Sciatic nerve (tissue), 2 donors: ENCODE results near the gene CACNA1C. TPM values are rescaled to one million over a fixed set of nuclear protein-coding genes. Genes with fewer than 3 reads are reported as not detected.

Experiments
- ATAC-seq: fragments of 200-7000 bp; cut with Tn5 transposase; one replicate; pipeline ENCODE4 v1.9.1; 2020; ENCODE audit warnings: mild to moderate bottlenecking, moderate library complexity
- DNase-seq: peaks from one replicate; pipeline ENCODE4 v3.0.0-alpha.2; 2020; ENCODE audit warnings: low spot score
- intact Hi-C: fragments of 100-400 bp; cut with DNase I; formaldehyde crosslinking; loops from one replicate; pipeline ENCODE4 v1.14.2; 2022
- total RNA-seq: library from RNA; stranded (reverse); fragmentation: NEBNext Ultra II Directional; extraction: Animal tissue kit (Norgen Biotek cat#: 25700); gene quantifications from one replicate; pipeline ENCODE4 v1.2.1, GENCODE V29; 2021
- donor health status: DM: no; HTN: no; CAD: no.
- donor health status: DM: no; HTN: no; CAD: no.

CACNA1C gene
- total RNA-seq, 1 donor from 2014 or later, result 9.0 TPM

DNA sequence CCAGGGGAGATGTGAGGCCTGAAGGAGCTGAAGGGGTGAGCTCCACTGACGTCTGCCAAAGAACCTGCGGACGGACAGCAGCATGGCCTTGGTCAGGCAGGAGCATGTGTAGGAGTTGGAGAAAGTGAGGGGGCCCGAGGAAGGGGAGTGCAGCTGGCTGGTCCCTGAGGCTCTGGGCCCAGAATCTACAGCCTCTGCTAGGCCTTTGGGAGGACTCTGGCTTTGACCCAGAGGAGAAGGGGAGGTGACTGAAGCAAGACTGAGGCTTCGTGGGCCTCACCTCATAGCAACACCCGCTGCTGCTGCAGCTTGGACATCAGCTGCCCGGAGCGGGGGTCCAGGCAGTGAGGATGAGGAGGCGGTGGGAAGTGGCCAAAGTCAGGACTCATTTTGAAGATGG is 525.4 kb downstream of the CACNA1C start:
- ATAC-seq, result no peak
- intact Hi-C loops, result no loop called here
- no peak for DNase-seq

DNA sequence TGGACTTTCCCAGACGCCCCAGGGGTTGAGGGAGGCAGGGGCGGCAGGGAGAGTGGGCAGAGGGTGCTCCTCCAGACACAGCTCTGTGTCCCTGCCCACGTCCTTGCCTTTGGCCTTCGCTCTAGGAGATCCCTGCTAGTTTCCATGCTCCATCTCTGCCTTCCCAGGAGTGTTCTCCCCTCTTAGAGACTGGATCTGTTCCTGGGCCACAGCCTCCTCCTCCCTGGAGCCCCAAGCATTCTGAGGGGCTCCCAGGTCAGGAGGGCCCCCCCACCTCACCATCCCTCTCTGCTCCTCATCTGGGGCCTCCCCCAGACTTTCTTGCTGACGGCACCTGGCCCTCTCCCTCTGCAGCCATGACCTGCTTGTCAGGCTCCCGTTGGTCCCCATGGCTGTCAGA is 526.0 kb downstream of the CACNA1C start:
- ATAC-seq, result no peak
- intact Hi-C loops, result no loop called here
- no peak for DNase-seq

DNA sequence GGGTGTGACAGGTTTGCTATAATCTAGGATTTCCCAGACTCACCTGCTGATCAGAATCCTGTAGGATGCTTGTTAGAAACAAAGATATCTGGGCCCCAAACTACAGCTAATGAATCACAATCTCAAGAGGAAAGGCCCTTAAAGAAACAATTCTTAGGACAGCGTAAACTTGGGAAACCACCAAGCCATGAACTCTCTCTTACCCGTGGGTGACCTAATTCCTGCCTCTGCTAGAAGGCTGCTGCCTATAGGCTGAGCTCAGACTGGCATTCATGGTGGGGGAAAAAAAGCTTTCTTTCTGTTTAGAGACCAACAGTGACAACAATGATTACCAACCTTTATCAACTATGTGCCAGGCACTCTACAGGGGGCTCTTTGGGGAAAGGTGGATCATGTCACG is 528.0 kb downstream of the CACNA1C start:
- intact Hi-C loops, result loop anchor here (10.0 kb wide), 1 partner anchor 526 kb away; the partner anchor contains the start of gene CACNA1C
- ATAC-seq (no peak), DNase-seq (no peak)

DNA sequence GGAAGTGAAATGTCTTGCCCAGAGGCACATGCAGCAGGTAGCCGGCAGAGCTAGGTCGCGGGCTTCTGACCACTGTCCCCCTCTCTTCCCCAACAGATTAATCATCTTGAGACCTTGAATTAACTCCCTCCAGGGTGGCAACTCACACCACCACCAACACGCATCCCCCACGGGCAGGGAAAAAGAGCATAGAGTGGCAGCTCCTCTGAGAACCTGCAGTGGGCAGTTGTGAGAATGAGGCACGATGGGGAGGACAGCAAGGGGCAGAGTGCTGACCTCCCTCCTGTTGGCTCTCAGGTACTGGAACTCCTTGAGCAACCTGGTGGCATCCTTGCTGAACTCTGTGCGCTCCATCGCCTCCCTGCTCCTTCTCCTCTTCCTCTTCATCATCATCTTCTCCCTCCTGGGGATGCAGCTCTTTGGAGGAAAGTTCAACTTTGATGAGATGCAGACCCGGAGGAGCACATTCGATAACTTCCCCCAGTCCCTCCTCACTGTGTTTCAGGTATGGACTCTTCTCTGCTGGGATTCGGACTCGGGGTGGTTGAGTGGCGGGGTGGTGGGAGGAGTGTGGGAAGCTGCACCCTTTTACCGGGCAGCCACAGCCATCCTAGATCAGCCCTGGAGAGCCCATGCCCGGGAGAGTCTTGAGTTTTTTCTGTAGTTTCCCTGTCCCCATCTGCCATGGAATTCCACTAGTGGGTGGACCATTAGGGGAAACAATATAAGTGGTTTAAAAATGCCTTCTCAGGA is 528.7 kb downstream of the CACNA1C start:
- DNase-seq, result no peak
- no peak for ATAC-seq
- intact Hi-C loops, result loop anchor here (10.0 kb wide), 1 partner anchor 527 kb away; the partner anchor contains the start of gene CACNA1C

DNA sequence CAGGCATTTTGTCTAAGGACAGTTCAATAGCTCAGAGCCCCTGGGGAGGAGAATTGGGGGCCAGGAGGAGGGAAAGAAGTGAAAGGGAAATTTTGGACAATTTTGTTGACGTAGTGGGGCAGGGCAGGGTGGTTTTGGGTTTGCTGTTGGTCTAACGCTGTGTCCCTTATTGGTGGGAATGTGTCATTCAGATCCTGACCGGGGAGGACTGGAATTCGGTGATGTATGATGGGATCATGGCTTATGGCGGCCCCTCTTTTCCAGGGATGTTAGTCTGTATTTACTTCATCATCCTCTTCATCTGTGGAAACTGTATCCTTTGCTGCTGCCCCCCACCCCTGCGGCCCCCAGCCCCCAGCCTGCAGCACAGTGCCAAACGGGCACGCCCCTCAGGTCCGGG is 529.8 kb downstream of the CACNA1C start:
- ATAC-seq (peak; percentile 8), DNase-seq (no peak)
- intact Hi-C loops, result loop anchor here (10.0 kb wide), 1 partner anchor 528 kb away; the partner anchor contains the start of gene CACNA1C

DNA sequence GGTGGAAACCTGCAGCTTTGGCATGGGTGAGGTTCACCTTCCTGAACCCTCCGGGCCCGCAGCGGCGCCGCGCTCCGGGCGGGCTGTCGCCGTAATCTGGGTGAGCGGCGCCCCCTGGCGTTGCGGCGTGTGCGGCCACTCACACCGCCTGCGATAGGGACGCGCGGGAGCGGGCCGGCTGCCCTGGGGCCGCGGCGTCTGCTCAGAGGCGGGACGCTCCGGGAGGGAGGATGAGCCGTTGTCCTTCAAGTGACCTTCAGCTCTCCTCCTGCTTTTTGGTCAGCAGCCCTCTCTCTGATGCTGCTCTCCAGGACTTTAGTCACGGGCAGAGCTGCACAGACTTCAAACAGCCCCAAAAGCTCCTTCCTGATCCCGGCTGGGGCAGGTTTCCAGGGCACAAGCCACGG is 530.3 kb downstream of the CACNA1C start:
- DNase-seq, result peak; percentile 84

DNA sequence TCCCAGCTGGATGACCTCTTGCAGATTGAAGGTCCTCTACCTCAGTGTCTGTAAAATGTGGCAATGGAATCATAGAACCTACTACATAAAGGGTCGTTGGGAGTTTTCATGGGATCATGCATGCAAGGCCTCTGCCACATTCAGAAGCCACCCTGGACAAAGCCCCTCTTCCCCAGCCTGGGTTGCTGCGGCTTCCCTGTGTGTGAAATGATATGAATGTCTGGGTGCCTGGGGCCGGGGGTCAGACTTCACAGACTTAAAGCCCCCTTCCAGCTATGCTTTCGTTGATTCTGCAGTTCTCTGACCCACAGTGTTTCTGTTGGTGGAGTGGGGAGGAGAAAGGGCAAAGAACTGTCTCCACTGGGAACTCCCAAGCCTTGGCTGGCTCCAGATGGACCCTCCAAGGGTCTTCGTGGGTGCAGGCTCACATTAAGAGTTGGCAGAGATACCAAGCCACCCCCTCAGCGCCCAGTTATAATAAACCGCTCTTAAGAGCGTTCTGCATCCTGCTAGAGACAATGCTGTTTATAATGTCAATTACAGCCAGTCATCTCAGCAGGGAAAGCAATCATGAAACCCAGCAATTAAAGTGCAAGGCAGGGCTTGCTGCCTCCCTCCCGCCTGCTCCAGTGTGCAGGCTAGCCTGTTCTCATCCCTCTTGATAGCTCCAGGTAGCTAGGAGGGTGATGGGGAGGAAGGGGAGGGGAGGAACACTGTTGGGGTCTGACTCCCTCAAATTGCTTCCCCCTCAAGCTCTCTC is 531.0 kb downstream of the CACNA1C start:
- intact Hi-C loops, result loop anchor here (10.0 kb wide), 1 partner anchor 529 kb away; the partner anchor contains the start of gene CACNA1C
- ATAC-seq, result no peak
- no peak for DNase-seq

More for the DNA sequence above, 530.3 kb downstream of the CACNA1C start:
- peak; percentile 90 for ATAC-seq
- intact Hi-C loops, result loop anchor here (10.0 kb wide), 1 partner anchor 528 kb away; the partner anchor contains the start of gene CACNA1C

DNA sequence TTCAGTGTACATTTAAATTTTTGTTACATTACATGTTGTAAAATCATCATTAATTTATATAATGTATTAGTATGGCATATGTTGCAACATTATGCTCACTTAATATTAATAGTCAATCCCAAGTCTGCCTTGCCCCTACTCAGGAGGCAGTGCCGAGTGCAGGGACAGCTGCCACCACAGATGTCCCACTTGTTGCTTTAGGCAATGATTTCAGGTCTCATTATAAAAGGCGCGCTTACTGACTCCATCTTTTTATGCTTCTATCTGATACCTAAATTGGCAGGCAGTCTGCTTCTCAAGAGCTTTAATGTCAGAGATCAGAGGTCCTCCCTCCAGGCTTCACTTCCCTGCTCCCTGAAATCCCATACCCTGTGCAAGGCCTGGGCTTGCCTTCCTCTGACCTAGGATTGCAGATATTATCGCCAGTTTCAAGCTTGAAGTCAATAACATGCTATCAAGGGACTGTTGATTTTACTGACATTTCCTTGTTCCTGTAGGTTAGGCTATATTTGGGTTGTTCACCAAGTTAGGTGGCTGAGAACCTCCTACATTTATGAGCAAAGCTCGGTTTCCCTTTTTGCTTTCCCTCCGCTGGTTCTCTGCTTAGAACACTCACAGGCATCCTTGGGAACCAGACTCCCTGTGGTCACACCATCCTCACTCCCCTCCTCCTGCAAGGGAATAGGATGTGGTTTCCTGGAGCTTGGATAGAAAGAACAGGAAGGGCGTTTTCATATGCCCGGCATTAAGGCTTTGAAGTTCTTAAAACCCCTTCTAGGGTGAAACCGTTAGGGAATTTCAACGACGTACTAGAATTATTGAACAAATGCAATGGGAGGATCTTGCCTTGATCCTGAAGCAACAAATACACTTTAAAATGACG is 533.6 kb downstream of the CACNA1C start:
- intact Hi-C loops, result loop anchor here (10.0 kb wide), 1 partner anchor 532 kb away; the partner anchor contains the start of gene CACNA1C
- no peak for ATAC-seq
- DNase-seq, result no peak

DNA sequence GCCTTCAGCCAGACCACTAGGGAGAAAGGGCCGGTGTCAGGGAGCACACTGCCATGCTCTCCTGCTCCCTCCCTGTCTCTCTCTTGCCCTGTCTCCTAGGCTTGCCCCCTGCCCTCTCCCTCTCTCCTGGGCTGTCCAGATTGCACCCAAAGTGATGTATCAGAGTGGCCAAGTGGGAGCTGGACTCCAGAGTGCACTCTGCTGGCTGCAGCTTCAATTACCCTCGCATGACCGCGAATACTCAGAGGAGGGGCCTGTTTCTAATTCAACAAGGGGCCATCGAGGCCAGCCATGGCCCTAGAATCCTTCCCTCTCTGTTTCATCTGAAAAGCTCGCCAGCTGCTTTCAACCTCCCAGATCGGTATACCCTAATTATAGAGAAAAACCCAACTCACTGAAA is 535.6 kb downstream of the CACNA1C start:
- no peak for DNase-seq
- intact Hi-C loops, result loop anchor here (10.0 kb wide), 1 partner anchor 534 kb away; the partner anchor contains the start of gene CACNA1C
- ATAC-seq, result no peak

DNA sequence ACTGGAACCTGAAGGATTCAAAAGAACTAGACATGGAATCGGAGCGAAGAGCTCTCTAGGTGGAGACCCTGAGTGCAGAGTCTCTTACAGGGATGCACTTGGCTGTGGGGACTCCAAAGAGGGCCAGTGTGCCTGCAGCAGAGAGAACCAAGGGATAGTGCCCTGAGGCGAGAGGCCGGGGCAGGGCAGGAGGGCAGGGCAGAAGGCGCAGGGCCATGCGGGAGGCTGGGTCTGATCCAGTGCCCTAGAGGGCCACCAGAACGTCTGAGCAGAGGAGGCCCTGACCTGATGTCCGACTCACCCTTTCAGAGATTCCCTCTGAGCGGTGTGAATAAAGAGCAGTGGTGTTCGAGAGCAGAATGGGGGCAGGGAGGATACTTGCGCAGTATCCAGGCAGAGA is 536.6 kb downstream of the CACNA1C start:
- intact Hi-C loops, result loop anchor here (10.0 kb wide), 1 partner anchor 535 kb away; the partner anchor contains the start of gene CACNA1C
- ATAC-seq (no peak), DNase-seq (no peak)

DNA sequence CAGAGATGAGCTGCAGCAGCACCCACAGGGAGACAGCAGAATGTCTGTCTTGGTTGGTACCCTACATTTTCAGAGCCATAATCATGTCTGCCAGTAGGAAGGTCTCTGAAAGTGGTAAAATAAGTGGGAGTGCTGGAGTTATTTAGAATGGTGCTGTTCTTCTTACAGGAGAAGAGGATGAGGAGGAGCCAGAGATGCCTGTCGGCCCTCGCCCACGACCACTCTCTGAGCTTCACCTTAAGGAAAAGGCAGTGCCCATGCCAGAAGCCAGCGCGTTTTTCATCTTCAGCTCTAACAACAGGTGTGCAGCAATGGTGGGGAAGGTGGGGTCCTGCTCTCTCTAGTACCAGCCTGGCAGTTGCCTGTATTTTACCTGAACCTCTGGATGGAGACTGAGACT is 540.3 kb downstream of the CACNA1C start:
- intact Hi-C loops, result loop anchor here (10.0 kb wide), 1 partner anchor 788 kb away; no protein-coding TSS in a partner anchor
- no peak for ATAC-seq
- DNase-seq, result no peak

DNA sequence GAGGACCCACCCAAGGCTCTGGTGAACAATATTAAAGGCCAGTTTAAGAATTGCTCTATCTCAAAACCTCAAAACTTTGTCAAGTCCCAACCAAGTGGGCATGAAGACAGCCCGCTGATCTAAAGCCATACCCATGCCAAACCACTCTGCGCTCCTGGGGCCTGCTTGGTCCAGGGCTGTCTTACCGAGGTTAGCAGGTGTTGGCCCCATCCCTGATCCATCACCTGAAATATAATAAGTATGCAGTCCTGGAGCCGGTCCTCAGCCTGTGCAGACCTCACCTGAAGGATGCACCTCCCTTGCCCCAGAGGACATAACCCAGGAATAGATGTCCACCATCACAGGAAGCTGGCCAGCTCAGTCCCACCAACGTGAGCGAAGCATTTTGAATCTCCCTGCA is 543.7 kb downstream of the CACNA1C start:
- no peak for DNase-seq
- intact Hi-C loops, result loop anchor here (10.0 kb wide), 1 partner anchor 792 kb away; no protein-coding TSS in a partner anchor
- ATAC-seq, result no peak

DNA sequence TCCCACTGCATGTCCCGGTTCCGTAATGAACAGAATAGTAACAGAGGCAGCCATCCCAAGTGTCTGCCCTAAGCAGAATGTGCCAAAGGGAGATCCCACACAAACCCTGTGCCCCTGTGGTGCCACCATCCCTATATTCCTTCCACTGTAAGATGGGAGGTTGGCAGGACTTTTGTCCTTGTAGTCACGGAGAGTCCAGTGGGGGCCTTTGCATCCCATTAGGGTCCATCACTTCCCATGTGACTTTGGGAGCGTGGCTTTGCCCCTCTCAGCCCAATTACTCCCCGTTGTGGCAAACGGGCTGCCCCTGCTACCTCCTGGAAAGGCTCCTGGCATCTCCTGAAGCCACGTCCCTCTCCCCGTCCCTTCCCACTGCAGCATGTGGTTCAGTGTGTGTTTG is 552.5 kb downstream of the CACNA1C start:
- ATAC-seq (no peak), DNase-seq (no peak)
- intact Hi-C loops, result no loop called here

DNA sequence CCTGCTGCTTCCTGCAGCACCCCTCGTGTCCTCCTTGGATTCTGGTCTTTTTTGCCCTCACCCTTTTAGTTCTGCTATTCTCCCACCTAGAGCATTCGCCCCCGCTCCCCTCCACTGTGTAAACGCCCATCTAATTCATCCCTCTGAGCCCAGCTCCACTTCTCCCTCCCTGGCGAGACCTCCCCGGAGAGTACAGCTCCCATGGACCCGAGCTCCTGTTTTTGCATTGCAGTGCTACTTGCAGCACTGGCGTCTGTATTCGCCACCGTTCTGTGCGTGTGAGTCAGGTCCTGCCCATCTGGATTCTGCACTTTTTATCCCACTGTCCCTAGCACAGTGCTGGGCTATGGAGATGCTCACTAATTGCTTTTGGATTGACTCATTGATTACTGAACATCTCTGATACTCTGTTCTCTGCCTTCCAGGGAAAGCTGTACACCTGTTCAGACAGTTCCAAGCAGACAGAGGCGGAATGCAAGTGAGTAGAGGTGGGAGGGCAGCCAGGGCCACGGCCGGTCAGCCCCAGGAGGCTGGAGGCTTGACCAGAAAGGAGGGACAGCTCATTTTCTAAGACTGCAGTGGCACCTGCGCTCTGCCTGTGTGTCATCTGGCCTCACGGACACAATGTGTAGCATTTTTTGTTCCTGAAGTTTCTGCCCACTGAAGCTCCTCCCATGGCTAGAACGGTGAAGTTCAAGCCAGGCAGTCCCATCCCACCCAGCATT is 553.6 kb downstream of the CACNA1C start:
- ATAC-seq, result no peak
- intact Hi-C loops, result no loop called here

DNA sequence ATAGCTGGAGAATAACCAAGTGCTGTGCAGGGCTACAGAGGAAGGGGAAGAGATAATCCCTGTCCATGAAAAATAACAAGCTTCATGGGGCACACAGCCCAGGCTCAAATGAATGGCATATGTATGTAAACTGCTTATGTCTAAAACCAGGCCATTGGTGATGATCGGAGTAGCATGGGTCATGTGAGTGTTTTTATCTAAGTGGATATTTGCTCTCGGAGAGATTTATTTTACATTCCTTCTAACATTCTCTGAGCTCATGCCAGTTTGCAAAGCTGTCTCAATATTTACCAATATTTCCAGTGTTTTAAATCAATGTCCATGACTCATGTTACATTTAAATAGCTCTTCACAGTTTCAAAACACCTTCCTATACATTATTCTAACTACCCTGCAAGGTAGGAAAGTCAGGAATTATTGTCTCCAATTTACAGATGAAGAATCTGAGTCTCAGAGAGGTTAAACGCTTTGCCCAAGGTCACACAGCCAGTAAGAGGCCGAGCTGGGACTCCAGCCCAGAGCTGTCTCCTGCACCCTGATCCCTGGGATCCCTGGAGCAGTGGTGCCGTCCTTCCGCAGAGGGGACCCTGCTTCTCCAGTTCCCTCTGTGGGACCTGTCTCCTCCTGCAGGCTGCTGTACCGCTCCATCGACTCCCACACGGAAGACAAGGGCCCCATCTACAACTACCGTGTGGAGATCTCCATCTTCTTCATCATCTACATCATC is 555.3 kb downstream of the CACNA1C start:
- DNase-seq (no peak), ATAC-seq (no peak)
- intact Hi-C loops, result no loop called here

More for the DNA sequence above, 553.6 kb downstream of the CACNA1C start:
- no peak for DNase-seq

DNA sequence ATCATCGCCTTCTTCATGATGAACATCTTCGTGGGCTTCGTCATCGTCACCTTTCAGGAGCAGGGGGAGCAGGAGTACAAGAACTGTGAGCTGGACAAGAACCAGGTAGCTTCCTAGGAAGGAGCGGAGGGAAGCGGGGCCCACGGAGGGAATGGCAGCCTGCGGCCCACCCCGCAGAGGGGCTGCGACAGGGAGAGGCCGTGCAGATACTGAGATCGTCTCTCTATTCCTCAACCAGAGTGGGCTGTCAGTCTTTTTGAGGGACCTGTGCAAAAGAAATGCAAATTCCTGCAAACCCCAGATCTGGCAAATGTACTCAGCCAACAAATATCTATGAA is 555.8 kb downstream of the CACNA1C start:
- ATAC-seq (no peak), DNase-seq (no peak)
- intact Hi-C loops, result no loop called here

DNA sequence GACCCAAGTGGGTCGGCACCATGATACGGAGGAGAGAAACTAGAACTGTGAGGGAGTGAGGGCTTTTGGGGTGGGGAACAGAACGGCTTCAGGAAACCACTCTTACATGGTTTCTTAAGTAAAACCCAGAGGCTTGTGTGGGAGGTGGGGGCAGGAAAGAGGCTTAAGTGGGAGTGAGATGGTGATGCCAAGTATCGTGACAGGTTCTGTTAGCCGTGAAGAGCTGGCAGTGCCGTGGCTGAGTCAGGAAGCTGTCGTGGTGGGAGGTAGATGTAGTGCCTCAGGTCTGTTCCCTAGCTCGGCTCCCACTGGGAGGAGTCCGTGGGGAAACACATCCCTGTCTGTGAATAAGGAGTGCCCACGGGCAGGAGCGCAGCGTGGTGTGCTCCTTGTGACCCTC is 556.2 kb downstream of the CACNA1C start:
- ATAC-seq, result no peak
- no peak for DNase-seq
- intact Hi-C loops, result no loop called here

DNA sequence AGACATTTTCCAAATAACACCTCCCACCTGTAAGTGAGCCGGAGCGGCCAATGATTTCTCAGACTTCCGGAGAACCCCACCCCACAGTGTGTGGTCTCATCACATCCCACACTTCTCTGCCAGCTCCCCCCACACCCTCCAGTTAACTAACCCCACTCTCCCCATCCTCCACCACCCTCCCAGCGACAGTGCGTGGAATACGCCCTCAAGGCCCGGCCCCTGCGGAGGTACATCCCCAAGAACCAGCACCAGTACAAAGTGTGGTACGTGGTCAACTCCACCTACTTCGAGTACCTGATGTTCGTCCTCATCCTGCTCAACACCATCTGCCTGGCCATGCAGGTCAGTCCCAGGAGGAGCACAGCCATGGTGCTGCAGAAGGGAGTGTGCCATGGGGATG is 557.6 kb downstream of the CACNA1C start:
- ATAC-seq, result no peak
- intact Hi-C loops, result no loop called here
- no peak for DNase-seq
